ENCODE measurements around the gene DNAJB8.

- TF ChIP-seq, protein P1, sequence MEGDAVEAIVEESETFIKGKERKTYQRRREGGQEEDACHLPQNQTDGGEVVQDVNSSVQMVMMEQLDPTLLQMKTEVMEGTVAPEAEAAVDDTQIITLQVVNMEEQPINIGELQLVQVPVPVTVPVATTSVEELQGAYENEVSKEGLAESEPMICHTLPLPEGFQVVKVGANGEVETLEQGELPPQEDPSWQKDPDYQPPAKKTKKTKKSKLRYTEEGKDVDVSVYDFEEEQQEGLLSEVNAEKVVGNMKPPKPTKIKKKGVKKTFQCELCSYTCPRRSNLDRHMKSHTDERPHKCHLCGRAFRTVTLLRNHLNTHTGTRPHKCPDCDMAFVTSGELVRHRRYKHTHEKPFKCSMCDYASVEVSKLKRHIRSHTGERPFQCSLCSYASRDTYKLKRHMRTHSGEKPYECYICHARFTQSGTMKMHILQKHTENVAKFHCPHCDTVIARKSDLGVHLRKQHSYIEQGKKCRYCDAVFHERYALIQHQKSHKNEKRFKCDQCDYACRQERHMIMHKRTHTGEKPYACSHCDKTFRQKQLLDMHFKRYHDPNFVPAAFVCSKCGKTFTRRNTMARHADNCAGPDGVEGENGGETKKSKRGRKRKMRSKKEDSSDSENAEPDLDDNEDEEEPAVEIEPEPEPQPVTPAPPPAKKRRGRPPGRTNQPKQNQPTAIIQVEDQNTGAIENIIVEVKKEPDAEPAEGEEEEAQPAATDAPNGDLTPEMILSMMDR (IDR thresholded peaks at IDR 0.05) = no peak
- no peak for TF ChIP-seq POLR2A (IDR thresholded peaks at IDR 0.05)
Observed at GRCh38 chr3:128458746-128459460, 7.8 kb downstream of the DNAJB8 start.
